Right renal pelvis (tissue), 4 donors: ENCODE results near the gene TFDP1. TPM values are rescaled to one million over a fixed set of nuclear protein-coding genes. Genes with fewer than 3 reads are reported as not detected.
A peak's percentile ranks its signal among the peaks of the same experiment; 100 is the strongest.

ENCODE experiments used
- DNase-seq, 4 donors: peaks; one replicate each; pipeline ENCODE4 v3.0.0-alpha.2; 2013; ENCODE audit warnings: low read depth in 4 of 4, low spot score in 3 of 4, missing footprints in 1 of 4
- polyA plus RNA-seq, 4 donors: library from polyadenylated mRNA; unstranded; fragments of 120-200 nt; gene quantifications; one replicate each; pipeline ENCODE4 v1.2.1, GENCODE V29; 2013; ENCODE audit not compliant: insufficient read length in 4 of 4

The TFDP1 gene, protein sequence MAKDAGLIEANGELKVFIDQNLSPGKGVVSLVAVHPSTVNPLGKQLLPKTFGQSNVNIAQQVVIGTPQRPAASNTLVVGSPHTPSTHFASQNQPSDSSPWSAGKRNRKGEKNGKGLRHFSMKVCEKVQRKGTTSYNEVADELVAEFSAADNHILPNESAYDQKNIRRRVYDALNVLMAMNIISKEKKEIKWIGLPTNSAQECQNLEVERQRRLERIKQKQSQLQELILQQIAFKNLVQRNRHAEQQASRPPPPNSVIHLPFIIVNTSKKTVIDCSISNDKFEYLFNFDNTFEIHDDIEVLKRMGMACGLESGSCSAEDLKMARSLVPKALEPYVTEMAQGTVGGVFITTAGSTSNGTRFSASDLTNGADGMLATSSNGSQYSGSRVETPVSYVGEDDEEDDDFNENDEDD
- 100 to 1,000 TPM in 1 of 4 donors, 10 to 100 TPM in 3; 85.0 to 101 (median 90.7) TPM for polyA plus RNA-seq

GRCh38 chr13:113584205-113584869, at the start of gene TFDP1:
TSS of gene TFDP1 (plus strand) at chr13:113584753. CDS start at chr13:113585838, 1,085 bp downstream.
- DNase-seq = peak; percentile 63 to 74 (median 68)

DNA sequence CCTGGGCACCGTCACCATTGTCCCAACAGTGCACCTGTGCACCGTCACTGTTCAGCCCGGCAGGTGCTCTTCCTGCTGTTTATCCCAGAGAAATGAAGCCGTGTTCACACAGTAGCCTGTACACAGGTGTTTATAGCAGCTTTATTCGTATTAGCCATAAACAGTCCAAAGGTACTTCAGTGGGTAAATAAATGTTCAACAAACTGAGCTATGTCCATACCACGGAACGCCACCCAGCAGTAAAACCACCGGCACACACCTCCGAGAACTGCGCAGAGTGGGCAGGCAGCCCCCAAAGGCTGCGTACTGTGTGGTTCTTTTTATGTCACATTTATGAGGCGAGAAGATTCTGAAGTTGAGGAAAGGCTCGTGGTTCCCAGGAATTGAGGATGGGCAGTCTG, 49.2 kb upstream of the TFDP1 start:
- no peak for DNase-seq

GRCh38 chr13:113536461-113537110, 48.0 kb upstream of the TFDP1 start:
- no peak for DNase-seq

- DNase-seq = no peak
These were observed 47.3 kb upstream of the TFDP1 start for GRCh38 chr13:113537205-113537604.

DNA sequence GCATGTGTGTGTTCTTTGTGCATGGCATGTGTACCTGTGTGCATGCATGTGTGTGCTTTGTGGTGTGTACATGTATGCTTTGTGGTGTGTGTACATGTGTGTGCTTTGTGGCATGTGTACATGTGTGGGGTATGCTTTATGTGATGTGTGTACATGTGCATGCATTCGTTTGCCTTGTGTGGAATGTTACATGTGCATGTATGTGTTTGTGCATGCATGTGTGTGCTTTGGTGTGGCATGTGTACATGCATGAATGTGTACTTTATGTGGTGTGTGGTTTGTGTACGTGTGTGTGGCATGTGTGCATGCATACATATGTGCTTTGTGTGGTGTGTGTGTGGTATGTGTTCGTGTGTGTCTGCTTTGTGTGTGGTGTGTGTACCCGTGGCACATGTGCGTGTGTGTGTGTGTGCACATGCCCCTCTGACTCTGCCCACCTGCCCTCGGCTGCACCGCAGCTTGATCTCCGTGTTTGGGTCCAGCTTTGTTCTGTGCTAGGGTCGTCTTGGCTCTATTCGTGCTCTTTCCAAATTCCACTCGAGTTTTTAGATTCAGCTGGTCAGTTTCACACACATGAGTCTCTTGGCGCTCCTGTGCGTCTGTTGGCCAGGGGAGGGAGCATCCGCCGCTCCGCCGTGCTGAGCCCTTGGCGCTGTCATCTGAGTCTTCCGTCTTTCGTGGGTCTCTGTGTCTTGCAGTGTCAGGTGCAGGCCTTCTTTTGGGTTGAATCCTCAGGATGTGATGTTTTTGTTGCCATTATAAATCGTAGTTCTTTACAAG, 46.5 kb upstream of the TFDP1 start:
- DNase-seq = no peak

- DNase-seq = no peak
These were observed 45.9 kb upstream of the TFDP1 start for GRCh38 chr13:113538689-113539058.

DNA sequence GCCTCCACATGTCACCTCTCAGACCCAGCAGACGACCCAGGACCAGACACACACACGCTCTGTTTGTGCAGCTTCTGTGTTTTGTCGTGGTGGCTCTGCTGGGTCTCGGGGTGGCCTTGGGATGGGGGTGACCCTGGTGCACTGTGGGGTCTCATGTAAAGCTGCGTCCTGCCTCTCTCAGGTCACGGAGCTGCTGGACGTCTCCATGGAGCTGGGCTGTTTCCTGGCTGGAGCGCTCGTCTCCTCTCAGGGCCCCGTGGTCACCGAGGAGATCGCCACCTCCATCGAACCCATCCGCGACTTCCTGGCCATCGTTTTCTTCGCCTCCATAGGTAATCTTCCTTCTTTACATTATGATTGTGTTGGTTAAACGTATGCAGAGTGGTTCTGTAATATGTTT, 45.4 kb upstream of the TFDP1 start:
- DNase-seq = no peak

GRCh38 chr13:113539822-113540221, 44.7 kb upstream of the TFDP1 start:
- DNase-seq = no peak

- DNase-seq = no peak
These were observed 44.0 kb upstream of the TFDP1 start for GRCh38 chr13:113540523-113540922.

DNA sequence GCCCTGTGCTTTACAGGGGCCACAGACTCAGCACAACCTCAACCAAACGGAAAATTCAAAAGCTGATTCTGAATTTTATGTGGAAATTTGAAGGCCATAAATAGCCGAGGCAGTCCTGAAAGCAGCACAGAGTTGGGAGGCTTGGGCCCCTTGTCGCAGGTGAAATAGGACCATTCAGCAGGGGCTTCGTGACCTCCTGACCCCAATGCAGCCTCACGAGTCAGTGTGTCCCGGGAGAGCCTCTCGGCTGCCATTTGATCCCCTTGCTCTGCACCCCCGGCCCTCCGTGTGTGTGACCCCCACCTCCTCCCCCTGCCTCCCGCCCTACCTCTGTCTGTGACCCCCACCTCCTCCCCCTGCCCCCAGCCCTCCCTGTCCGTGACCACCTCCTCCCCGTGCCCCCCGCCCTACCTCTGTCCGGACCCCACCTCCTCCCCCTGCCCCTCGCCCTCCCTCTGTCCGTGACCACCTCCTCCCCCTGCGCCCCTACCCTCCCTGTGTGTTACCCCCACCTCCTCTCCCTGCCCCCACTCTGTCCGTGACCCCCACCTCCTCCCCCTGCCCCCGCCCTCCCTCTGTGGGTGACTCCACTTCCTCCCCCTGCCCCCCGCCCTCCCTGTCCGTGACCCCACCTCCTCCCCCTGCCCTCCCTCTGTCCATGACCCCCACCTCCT, 41.7 kb upstream of the TFDP1 start:
- DNase-seq = no peak

GRCh38 chr13:113544071-113544891, 40.3 kb upstream of the TFDP1 start:
- no peak for DNase-seq

DNA sequence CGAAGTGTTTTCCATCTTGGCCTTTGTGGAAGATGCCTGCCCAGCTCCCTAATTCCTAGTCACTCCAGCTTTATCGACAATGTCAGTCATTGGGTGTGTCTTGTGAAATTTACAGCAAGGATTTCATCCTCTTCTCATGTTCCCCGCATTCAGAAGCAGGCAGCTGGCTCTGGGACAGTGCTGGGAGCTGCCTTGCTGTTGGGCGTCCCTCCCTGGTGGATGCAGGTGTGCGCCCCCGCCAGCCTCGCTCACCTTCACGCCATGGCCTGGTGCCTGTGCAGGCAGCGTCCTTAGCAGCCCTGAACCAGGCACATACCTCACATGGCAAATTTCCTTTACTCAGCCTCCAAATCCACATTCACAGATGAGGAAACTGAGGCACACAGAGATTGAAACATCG, 39.7 kb upstream of the TFDP1 start:
- DNase-seq = no peak

- peak in 2 of 4 donors; percentile 57 to 71 for DNase-seq
These were observed 39.1 kb upstream of the TFDP1 start for GRCh38 chr13:113545455-113545930.

DNA sequence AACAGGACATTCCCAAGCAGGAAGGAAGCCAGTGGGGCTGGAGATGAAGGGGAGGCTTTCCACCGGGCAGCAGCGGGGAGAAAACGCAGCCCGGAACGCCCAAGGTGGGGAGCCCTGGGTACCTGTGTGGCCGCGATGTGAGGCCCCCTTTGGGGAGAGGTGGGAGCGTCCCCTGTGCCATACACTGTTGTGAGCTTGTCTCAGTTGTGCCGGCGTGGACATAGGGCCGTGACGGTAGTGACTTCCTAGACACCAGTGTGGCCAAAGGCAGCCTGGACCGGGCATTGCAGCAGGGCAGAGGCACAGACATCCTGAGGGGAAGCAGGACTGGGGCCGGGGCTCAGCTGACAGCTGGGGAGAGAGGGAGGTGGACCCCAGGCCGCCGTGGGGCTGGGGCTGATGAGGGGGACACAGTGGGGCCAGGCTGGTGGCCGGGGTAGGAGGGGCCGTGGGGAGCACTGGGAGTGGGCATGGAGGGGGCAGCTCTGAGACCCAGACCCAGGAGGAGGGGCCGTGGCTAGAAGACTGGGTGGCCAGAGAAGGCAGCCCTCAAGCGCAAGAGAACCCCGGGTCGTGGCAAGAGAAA, 38.5 kb upstream of the TFDP1 start:
- DNase-seq = no peak

GRCh38 chr13:113546571-113547237, 37.8 kb upstream of the TFDP1 start:
- DNase-seq = no peak

- DNase-seq = no peak
These were observed 37.1 kb upstream of the TFDP1 start for GRCh38 chr13:113547238-113547971.

DNA sequence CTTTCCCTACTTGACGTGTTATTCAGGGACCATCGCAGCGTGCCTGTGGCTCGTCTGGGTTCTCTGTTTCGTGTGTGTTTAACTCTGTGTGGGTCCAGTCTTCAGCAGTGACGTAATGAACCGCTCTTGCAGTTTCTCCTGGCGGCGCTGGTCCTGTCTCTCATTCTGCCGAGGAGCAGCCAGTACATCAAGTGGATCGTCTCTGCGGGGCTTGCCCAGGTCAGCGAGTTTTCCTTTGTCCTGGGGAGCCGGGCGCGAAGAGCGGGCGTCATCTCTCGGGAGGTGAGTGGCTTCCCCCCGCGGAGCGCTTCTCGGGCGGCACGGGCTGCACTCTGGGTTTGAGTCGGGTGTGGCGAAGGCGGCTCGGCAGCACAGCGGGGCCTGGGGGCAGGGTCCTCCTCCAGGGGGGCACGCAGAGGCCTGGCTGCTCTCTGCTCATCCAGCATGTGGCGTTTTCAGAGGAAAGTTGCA, 36.3 kb upstream of the TFDP1 start:
- DNase-seq = no peak
